Transverse colon (tissue), 4 donors: Measurements from ENCODE around the gene AKT1S1. TPM values are rescaled to one million over a fixed set of nuclear protein-coding genes. Genes with fewer than 3 reads are reported as not detected.

Experiments used
- DNase-seq: peaks from one replicate; pipeline ENCODE4 v3.0.0-alpha.2; 2019
- H3K27ac ChIP-seq, 4 donors: fragments of 200-600 bp; sonication (generic); 2 replicates each; pipeline ENCODE4 v1.5.1; 2016 to 2018; ENCODE audit warnings: inconsistent platforms in 4 of 4
- H3K27me3 ChIP-seq: fragments of 200-600 bp; sonication (generic); 2 replicates; pipeline ENCODE4 v1.5.1; 2017; ENCODE audit warnings: inconsistent platforms
- H3K36me3 ChIP-seq, 4 donors: fragments of 200-600 bp; sonication (generic); 2 replicates each; pipeline ENCODE4 v1.5.1; 2017 to 2019; ENCODE audit warnings: inconsistent platforms in 4 of 4
- H3K4me1 ChIP-seq, 4 donors: fragments of 200-600 bp; sonication (generic); 2 replicates each; pipeline ENCODE4 v1.5.1; 2017 to 2020; ENCODE audit warnings: inconsistent platforms in 4 of 4
- H3K4me3 ChIP-seq, 4 donors: fragments of 200-600 bp; sonication (generic); 1 replicate in 1 of 4; 2 replicates in 3 of 4; pipeline versions ENCODE4 v1.5.1 to v1.6.1; 2017 to 2019; ENCODE audit warnings: inconsistent platforms in 4 of 4
- H3K9me3 ChIP-seq, 2 donors: fragments of 200-600 bp; sonication (generic); 2 replicates each; pipeline ENCODE4 v1.5.1; 2017 to 2019; ENCODE audit warnings: inconsistent platforms in 2 of 2
- EP300 ChIP-seq: sonication (generic); formaldehyde crosslinking; IDR thresholded peaks from one replicate; pipeline ENCODE4 v1.6.1; 2017; ENCODE audit warnings: antibody characterized with exemption, low read depth
- POLR2A ChIP-seq: fragments of 450-650 bp; IDR thresholded peaks from one replicate; pipeline ENCODE4 v1.6.1; 2016; ENCODE audit warnings: antibody characterized with exemption, mild to moderate bottlenecking, moderate library complexity
- POLR2AphosphoS5 ChIP-seq, 3 donors: sonication (generic); formaldehyde crosslinking; IDR thresholded peaks; one replicate each; pipeline ENCODE4 v1.6.1; 2016; ENCODE audit warnings: antibody characterized with exemption in 3 of 3
- WGBS, 2 donors: methylation state at CpG; one replicate each; pipeline ENCODE4 v1.1.5; 2018; ENCODE audit warnings: low coverage in 1 of 2; 5-methylcytosine and 5-hydroxymethylcytosine counted together
- in situ Hi-C, 4 donors: fragments of 200-750 bp; cut with MboI; loops; one replicate each; pipeline versions ENCODE4 v1.15.0 to v1.15.1; 2017; ENCODE audit warnings: low sequenced_read_pairs in 3 of 4, low pct_ligation_motif_present in 1 of 4, low pct_unique_long_range_greater_than_20kb in 1 of 4
- intact Hi-C: fragments of 100-400 bp; cut with DNase I; formaldehyde crosslinking; loops from one replicate; pipeline ENCODE4 v1.15.1; 2023; ENCODE audit warnings: low total_unique reads
- total RNA-seq, 4 donors: library from RNA; depleted of rRNA; stranded (reverse); fragments of >200 nt; gene quantifications; one replicate each; pipeline ENCODE4 v1.1.0, GENCODE V29; 2016
- TF ChIP-seq, protein P1 (sequence below), 5 experiments: fragments of 200-600 bp in 3 of 5; fragments of 450-650 bp in 2 of 5; sonication (generic) in 3 of 5; IDR thresholded peaks; 1 replicate in 2 of 5; 2 replicates in 3 of 5; pipeline ENCODE4 v1.5.1; 2016 to 2017; ENCODE audit warnings: antibody characterized with exemption in 5 of 5, inconsistent platforms in 3 of 5, mild to moderate bottlenecking in 2 of 5, moderate library complexity in 1 of 5

AKT1S1 gene
- total RNA-seq, 4 donors from 2014 or later: 15.3 to 29.7 (median 22.7) TPM

GRCh38 chr19:49908480-49909420 is 31.6 kb upstream of the AKT1S1 start:
- TF ChIP-seq POLR2A (no peak), EP300 (no peak), POLR2AphosphoS5 (IDR thresholded peaks at IDR 0.05) (no peak)
- TF ChIP-seq, protein P1, sequence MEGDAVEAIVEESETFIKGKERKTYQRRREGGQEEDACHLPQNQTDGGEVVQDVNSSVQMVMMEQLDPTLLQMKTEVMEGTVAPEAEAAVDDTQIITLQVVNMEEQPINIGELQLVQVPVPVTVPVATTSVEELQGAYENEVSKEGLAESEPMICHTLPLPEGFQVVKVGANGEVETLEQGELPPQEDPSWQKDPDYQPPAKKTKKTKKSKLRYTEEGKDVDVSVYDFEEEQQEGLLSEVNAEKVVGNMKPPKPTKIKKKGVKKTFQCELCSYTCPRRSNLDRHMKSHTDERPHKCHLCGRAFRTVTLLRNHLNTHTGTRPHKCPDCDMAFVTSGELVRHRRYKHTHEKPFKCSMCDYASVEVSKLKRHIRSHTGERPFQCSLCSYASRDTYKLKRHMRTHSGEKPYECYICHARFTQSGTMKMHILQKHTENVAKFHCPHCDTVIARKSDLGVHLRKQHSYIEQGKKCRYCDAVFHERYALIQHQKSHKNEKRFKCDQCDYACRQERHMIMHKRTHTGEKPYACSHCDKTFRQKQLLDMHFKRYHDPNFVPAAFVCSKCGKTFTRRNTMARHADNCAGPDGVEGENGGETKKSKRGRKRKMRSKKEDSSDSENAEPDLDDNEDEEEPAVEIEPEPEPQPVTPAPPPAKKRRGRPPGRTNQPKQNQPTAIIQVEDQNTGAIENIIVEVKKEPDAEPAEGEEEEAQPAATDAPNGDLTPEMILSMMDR (IDR thresholded peaks at IDR 0.05): no peak
- in situ Hi-C loops: no loop called here
- H3K36me3 ChIP-seq: peaks cover 0 to 16% (median 6%) of the 10 kb centered on the region in 4 donors
- intact Hi-C loops: no loop called here
- H3K4me3 ChIP-seq: no peak overlapping the region
- no peaks in the 10 kb centered on the region for H3K27me3 ChIP-seq
- H3K9me3 ChIP-seq: no peaks in the 10 kb centered on the region
- peaks cover 0 to 14% (median 3%) of the 10 kb centered on the region in 4 donors for H3K4me1 ChIP-seq
- no peak for DNase-seq
- 97% methylated on average over 37 of the region's 37 CpGs; no CpG with 5 or more reads in 1 of the 2 donors for WGBS, 2 donors
- H3K27ac ChIP-seq: no peak overlapping the region

- WGBS, 2 donors: 60 to 84% methylated on average over 2 to 23 of the region's 23 CpGs
- TF ChIP-seq POLR2AphosphoS5 (IDR thresholded peaks at IDR 0.05): no peak
- TF ChIP-seq EP300: no peak
- TF ChIP-seq, protein P1 (IDR thresholded peaks at IDR 0.05): no peak
- TF ChIP-seq POLR2A: no peak
- H3K27ac ChIP-seq: no peak overlapping the region
- no peak overlapping the region for H3K4me3 ChIP-seq
- no peaks in the 10 kb centered on the region for H3K27me3 ChIP-seq
- H3K36me3 ChIP-seq: peaks cover 0 to 14% (median 6%) of the 10 kb centered on the region in 4 donors
- peaks cover 0 to 14% (median 3%) of the 10 kb centered on the region in 4 donors for H3K4me1 ChIP-seq
- intact Hi-C loops (no loop called here), in situ Hi-C loops (no loop called here)
- no peaks in the 10 kb centered on the region for H3K9me3 ChIP-seq
- DNase-seq: no peak
Measured at GRCh38 chr19:49907745-49908446, 30.7 kb upstream of the AKT1S1 start.

DNA sequence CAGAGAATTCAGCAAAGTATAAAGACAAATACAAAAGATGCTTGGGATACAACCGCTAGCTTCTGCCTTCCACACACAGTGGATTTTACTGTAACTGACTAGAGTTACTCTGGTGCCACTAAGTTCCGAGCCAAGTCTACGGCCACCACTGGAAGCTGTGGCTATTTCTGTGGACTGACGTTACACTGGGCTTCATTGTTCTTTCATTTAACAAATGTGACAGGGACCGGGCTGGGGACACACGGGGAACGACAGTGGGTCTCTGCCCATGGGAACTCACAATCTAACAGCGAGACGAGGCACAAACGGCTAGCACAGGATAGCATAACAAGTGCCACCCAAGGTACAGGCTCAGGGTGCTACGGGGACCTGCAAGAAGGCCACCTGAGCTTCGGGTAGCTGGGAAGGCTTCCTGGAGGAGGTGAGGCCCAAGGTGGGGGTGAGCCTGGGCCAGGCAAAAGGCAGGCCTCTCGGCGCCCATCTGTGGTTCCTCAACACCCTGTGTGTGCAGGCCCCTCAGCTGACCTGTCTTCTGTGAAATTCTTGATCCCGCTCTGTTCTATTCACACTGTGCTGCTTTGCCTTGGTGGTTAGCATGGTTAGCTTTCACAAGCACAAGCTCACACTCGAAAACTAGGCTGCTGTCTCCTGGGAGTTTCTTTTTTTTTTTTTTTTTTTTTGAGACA is 29.9 kb upstream of the AKT1S1 start:
- H3K36me3 ChIP-seq: peaks cover 0 to 12% (median 6%) of the 10 kb centered on the region in 4 donors

More for the DNA sequence above, 29.9 kb upstream of the AKT1S1 start:
- TF ChIP-seq POLR2A (no peak), EP300 (no peak), POLR2AphosphoS5 (IDR thresholded peaks at IDR 0.05) (no peak)
- TF ChIP-seq, protein P1 (IDR thresholded peaks at IDR 0.05): no peak
- in situ Hi-C loops: no loop called here
- DNase-seq: no peak
- H3K27me3 ChIP-seq: no peaks in the 10 kb centered on the region
- 87 to 88% methylated on average over 6 to 16 of the region's 16 CpGs for WGBS, 2 donors
- no peak overlapping the region for H3K27ac ChIP-seq
- H3K4me1 ChIP-seq: peaks cover 0 to 14% (median 3%) of the 10 kb centered on the region in 4 donors
- H3K9me3 ChIP-seq: no peaks in the 10 kb centered on the region
- no peak overlapping the region for H3K4me3 ChIP-seq
- intact Hi-C loops: no loop called here
